ENCODE measurements around the gene VSTM1.

DNA sequence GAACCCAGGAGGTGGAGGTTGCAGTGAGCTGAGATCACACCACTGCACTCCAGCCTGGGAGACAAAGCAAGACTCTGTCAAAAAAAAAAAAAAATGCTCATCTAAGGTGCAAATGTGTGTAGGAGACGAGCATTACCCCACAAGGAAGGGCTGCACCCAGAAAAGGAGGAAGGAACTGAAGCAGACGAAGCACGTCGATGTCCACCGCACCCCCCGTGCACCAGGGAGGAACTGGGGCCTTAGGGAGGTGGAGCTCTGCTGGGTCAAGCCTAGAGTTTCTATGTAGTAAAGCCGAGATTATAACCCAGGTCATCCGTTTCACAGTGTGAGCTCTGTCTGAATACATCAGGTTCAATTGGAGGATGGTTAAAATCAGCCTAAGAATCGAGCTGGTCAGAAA is 1.1 kb downstream of the VSTM1 start:
- TF ChIP-seq, protein P1, sequence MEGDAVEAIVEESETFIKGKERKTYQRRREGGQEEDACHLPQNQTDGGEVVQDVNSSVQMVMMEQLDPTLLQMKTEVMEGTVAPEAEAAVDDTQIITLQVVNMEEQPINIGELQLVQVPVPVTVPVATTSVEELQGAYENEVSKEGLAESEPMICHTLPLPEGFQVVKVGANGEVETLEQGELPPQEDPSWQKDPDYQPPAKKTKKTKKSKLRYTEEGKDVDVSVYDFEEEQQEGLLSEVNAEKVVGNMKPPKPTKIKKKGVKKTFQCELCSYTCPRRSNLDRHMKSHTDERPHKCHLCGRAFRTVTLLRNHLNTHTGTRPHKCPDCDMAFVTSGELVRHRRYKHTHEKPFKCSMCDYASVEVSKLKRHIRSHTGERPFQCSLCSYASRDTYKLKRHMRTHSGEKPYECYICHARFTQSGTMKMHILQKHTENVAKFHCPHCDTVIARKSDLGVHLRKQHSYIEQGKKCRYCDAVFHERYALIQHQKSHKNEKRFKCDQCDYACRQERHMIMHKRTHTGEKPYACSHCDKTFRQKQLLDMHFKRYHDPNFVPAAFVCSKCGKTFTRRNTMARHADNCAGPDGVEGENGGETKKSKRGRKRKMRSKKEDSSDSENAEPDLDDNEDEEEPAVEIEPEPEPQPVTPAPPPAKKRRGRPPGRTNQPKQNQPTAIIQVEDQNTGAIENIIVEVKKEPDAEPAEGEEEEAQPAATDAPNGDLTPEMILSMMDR (IDR thresholded peaks at IDR 0.05; ENCODE audit: poor library complexity): no peak
- TF ChIP-seq EZH2 (IDR thresholded peaks at IDR 0.05; ENCODE audit: borderline replicate concordance): no peak

All from hepatocyte (in vitro differentiated cells).